ENCODE measurements around the gene SYT2. TPM values are rescaled to one million over a fixed set of nuclear protein-coding genes. Genes with fewer than 3 reads are reported as not detected.
"Not testable (repeated sequence)": the region's sequence is repeated elsewhere in the genome, so short reads cannot be mapped to it uniquely, and the experiment has no call there.

The SYT2 gene
- total RNA-seq, 1 donor from 2014 or later: not detected

DNA sequence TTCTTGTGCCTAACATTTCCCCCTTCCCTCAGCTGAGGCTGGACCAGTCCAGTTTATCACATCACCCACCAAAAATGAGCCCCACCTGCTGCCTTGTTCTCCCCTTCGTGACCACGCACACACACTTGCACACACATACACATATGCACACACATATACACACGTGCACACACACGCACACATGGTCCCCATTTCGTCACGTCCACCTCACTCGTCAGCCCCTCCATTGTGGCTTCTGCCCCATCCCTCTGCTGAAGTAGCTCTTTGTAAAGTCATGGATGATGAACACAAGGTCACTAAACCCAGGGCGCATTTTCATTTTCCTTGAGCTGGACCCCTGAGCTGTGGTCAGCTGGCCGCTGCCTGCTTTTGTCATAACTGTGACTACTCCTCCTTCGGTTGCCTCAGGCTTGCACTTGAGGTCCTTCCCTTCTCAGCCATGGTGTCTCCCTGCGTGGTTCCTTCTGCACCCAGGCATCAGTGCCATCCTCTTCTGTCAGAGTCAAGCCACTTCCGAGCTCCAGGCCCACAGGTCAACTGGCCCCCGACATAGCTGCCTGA lies 93.8 kb downstream of the SYT2 start:
- TF ChIP-seq, protein P1, sequence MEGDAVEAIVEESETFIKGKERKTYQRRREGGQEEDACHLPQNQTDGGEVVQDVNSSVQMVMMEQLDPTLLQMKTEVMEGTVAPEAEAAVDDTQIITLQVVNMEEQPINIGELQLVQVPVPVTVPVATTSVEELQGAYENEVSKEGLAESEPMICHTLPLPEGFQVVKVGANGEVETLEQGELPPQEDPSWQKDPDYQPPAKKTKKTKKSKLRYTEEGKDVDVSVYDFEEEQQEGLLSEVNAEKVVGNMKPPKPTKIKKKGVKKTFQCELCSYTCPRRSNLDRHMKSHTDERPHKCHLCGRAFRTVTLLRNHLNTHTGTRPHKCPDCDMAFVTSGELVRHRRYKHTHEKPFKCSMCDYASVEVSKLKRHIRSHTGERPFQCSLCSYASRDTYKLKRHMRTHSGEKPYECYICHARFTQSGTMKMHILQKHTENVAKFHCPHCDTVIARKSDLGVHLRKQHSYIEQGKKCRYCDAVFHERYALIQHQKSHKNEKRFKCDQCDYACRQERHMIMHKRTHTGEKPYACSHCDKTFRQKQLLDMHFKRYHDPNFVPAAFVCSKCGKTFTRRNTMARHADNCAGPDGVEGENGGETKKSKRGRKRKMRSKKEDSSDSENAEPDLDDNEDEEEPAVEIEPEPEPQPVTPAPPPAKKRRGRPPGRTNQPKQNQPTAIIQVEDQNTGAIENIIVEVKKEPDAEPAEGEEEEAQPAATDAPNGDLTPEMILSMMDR (IDR thresholded peaks at IDR 0.05): no peak
- peak overlapping the region; percentile 64 for H3K27ac Mint-ChIP-seq
- H3K4me3 Mint-ChIP-seq: peak overlapping the region; percentile 77
- no peaks in the 10 kb centered on the region for H3K36me3 Mint-ChIP-seq (ENCODE audit: low read depth)
- intact Hi-C loops (cut with micrococcal nuclease): loop anchor here (1.0 to 10.0 kb wide), 5 partner anchors 13 to 452 kb away; partner anchors contain the start of genes PPP1R12B and PTPN7
- H3K27me3 Mint-ChIP-seq: peaks cover 4% of the 10 kb centered on the region
- ATAC-seq (ENCODE audit: low read depth): peak; percentile 48
- peaks cover 50% of the 10 kb centered on the region for H3K4me1 Mint-ChIP-seq
- H3K9me3 Mint-ChIP-seq: no peaks in the 10 kb centered on the region
- ChIA-PET POLR2A (interaction anchor here (0.7 kb wide), 1 partner anchor 11 kb away, joined by 4 read pairs; no protein-coding TSS in a partner anchor), CTCF (no interaction called here)
- no peak for DNase-seq

DNA sequence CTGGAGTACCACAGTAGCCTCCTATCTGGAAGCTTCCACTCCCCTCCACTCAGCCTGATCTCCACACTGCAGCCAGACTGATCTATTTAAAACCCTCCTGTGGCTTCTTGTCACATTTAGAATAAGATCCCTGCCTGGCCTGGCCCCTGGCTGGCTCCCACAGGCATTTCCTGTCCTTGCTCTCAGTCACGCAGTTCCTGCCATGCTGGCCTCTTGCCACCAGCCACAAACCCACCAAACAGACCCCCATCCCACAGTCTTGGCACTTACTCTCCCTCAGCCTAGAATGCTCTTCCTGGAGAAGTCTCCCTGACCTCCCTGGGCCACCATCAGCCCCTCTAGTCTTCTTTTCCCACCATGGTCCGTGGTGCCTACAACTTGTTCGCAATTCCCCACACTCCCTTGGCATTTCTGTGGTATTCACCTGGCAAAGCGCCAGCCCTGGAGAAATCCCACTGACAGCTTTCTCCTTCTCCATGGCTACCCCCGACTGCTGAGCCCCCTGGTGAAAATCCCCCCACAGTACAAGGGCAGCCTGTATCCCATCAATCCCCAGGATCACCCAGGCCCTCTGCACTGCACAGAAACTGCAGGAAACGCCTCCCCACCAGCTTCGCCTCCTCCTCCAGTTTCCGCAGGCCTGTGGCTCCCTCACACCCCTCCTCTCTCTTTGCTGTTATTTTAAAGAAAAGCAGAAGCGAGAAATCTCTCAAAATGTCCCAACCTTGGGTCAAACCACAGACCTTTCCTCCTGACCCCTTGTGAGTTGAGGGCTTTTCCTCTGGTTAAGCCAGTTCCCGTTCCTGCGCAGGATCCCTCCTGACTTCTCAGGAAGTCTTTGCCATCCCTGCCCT lies 94.5 kb downstream of the SYT2 start:
- H3K9me3 Mint-ChIP-seq: no peaks in the 10 kb centered on the region

DNA sequence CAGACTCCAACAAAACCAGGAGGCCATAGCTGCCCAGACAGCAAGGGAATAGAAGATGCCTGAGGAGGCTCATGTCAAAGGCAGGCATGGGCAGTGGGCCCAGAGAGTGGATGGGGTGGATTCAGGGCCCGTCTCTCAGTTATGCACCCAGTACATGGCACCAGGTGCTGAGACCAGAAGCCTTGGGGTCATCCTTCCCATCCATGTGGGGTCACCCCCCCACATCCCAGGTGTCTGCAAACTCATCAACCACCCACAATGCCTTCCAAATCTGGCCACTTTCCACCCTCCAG lies 95.1 kb downstream of the SYT2 start:
- intact Hi-C loops (cut with micrococcal nuclease): loop anchor here (5.0 to 10.0 kb wide), 3 partner anchors 48 to 450 kb away; partner anchors contain the start of gene PTPN7
- CTCF ChIA-PET; H3K36me3 Mint-ChIP-seq (ENCODE audit: low read depth); ATAC-seq (ENCODE audit: low read depth); H3K9me3 Mint-ChIP-seq; H3K27me3 Mint-ChIP-seq; DNase-seq; H3K27ac Mint-ChIP-seq: not testable (repeated sequence)
- POLR2A ChIA-PET: interaction anchor here (1.4 kb wide), 1 partner anchor 273 kb away, joined by 3 read pairs; the partner anchor contains the start of gene UBE2T
- Mint-ChIP-seq H3K4me1 (peaks cover 50% of the 10 kb centered on the region), H3K4me3 (peak overlapping the region; percentile 77)

More for the DNA sequence above, 94.5 kb downstream of the SYT2 start:
- no peak for DNase-seq
- TF ChIP-seq, protein P1 (IDR thresholded peaks at IDR 0.05): no peak
- peak; percentile 82 for ATAC-seq (ENCODE audit: low read depth)
- ChIA-PET POLR2A (interaction anchor here (1.4 kb wide), 1 partner anchor 274 kb away, joined by 3 read pairs; the partner anchor contains the start of gene UBE2T), CTCF (no interaction called here)
- no peaks in the 10 kb centered on the region for H3K36me3 Mint-ChIP-seq (ENCODE audit: low read depth)
- peak overlapping the region; percentile 77 for H3K4me3 Mint-ChIP-seq
- intact Hi-C loops (cut with micrococcal nuclease): loop anchor here (1.0 to 10.0 kb wide), 5 partner anchors 14 to 451 kb away; partner anchors contain the start of genes PPP1R12B and PTPN7
- peaks cover 4% of the 10 kb centered on the region for H3K27me3 Mint-ChIP-seq
- peaks cover 50% of the 10 kb centered on the region for H3K4me1 Mint-ChIP-seq
- peak overlapping the region; percentile 64 for H3K27ac Mint-ChIP-seq

DNA sequence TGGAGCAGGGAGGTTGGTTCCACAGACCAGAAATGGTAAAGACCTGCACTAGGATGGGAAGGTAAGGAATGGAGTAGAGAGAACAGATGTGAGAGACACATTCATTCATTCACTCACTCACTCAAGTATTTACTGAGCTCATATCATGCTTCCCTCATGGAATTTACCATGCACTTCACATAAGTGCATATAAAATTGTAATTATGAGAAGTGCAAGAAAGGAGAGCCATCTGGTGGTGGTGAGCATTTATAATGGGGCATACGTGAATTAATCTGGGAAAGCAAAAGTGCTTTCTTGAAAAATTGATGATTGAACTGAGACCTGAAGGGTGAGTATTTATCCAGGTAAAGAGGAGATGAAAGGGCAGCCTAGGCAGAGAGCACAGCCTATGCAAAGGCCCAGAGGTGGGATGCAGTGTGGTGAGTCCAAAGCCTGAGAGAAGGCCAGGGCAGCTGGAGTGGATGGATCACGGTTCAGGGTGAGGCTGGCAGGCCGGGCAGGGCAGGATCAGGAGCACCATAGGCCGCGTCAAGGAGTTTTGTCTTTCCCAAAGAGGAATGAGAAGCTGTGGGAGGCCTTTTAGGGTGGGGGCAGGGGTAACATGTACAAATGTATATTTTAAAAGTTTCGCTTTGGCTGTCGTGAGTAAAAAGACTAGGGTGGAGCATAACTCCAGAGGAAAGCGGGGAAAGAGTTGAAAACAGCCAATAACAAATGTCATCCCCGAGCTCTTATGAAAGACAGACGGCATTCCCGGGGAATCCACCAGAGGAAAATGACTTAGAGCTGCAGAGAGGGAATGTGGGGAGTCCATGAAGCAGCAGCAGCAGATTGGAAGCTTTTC lies 95.7 kb downstream of the SYT2 start:
- intact Hi-C loops (cut with micrococcal nuclease): loop anchor here (5.0 to 10.0 kb wide), 3 partner anchors 47 to 450 kb away; partner anchors contain the start of gene PTPN7
- peaks cover 49% of the 10 kb centered on the region for H3K4me1 Mint-ChIP-seq
- ChIA-PET POLR2A (interaction anchor here (1.4 kb wide), 1 partner anchor 273 kb away, joined by 3 read pairs; the partner anchor contains the start of gene UBE2T), CTCF (interaction anchor here (1.0 kb wide), 1 partner anchor 40 kb away, joined by 5 read pairs; no protein-coding TSS in a partner anchor)
- H3K9me3 Mint-ChIP-seq; H3K27me3 Mint-ChIP-seq; H3K4me3 Mint-ChIP-seq; DNase-seq; H3K27ac Mint-ChIP-seq; H3K36me3 Mint-ChIP-seq (ENCODE audit: low read depth); ATAC-seq (ENCODE audit: low read depth): not testable (repeated sequence)

DNA sequence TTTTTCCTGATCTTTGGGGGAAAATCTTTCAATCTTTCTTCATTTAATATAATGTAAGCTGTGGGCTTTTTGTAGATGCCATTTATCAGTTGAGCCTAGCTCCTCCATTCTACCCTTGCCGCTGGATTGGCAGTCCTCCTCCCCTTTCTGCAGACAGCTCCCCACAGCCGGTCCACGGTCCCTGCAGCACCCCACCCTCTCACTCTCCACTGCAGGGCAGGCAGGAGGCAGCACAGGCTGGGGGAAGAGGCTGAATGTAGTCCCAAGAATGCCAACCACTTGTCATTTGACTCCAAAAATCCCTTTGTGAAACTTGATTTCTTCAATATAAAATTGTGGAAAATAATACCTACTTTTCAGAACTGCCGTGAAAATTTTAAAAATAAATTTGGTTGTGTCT lies 96.7 kb downstream of the SYT2 start:
- H3K4me1 Mint-ChIP-seq: peaks cover 44% of the 10 kb centered on the region
- ChIA-PET POLR2A (no interaction called here), CTCF (no interaction called here)
- intact Hi-C loops (cut with micrococcal nuclease): loop anchor here (10.0 kb wide), 1 partner anchor 449 kb away; the partner anchor contains the start of gene PTPN7
- H3K36me3 Mint-ChIP-seq (ENCODE audit: low read depth): no peaks in the 10 kb centered on the region
- H3K27me3 Mint-ChIP-seq: no peaks in the 10 kb centered on the region
- H3K4me3 Mint-ChIP-seq: no peak overlapping the region
- TF ChIP-seq, protein P1 (IDR thresholded peaks at IDR 0.05): no peak
- ATAC-seq (ENCODE audit: low read depth): no peak
- DNase-seq: no peak
- H3K9me3 Mint-ChIP-seq: no peaks in the 10 kb centered on the region
- H3K27ac Mint-ChIP-seq: no peak overlapping the region

DNA sequence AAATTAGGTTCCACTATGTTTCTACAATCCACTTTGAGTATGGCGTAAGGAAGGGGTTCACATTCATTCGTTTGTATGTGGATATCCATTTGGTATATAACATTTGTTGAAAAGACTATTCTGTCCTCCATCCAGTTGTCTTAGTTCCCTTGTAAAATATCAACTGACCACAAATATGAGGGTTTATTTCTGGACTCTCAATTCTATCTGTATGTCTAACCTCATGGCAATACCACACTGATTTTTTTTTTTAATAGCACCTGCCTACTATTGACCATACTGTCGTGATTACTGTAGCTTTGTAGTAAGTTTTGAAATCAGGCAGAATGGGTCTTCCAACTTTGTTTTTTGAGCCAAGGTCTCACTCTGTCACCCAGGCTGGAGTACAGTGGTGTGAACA lies 98.2 kb downstream of the SYT2 start:
- not testable (repeated sequence) for H3K4me3 Mint-ChIP-seq; H3K36me3 Mint-ChIP-seq (ENCODE audit: low read depth)
- intact Hi-C loops (cut with micrococcal nuclease): loop anchor here (10.0 kb wide), 1 partner anchor 447 kb away; the partner anchor contains the start of gene PTPN7

More for the DNA sequence above, 98.2 kb downstream of the SYT2 start:
- ChIA-PET CTCF (interaction anchor here (1.1 kb wide), 1 partner anchor 111 kb away, joined by 3 read pairs; no protein-coding TSS in a partner anchor), POLR2A (interaction anchor here (0.7 kb wide), 1 partner anchor 740 kb away, joined by 3 read pairs; no protein-coding TSS in a partner anchor)
- DNase-seq; H3K27me3 Mint-ChIP-seq; H3K9me3 Mint-ChIP-seq; H3K27ac Mint-ChIP-seq; ATAC-seq (ENCODE audit: low read depth): not testable (repeated sequence)
- peaks cover 28% of the 10 kb centered on the region for H3K4me1 Mint-ChIP-seq

Data from activated B cell treated with CpG ODN at 0.5 μM for 24 hours (primary cell).